Stimulated activated naive CD8-positive, alpha-beta T cell treated with anti-CD3 and anti-CD28 coated beads, Interleukin-15, amount 100 ng/mL, for 72 hours (primary cell): Measurements from ENCODE around the gene PIAS4.
"Not testable (repeated sequence)": the region's sequence is repeated elsewhere in the genome, so short reads cannot be mapped to it uniquely, and the experiment has no call there.

ENCODE experiments used
- ATAC-seq: fragments of 150-1000 bp; cut with Tn5 transposase; 2 replicates; pipeline ENCODE4 v1.10.0; 2021; ENCODE audit warnings: mild to moderate bottlenecking, moderate library complexity
- DNase-seq, 2 donors: peaks; one replicate each; pipeline ENCODE4 v3.0.0; 2021 to 2022
- H3K27ac Mint-ChIP-seq, 2 donors: one replicate each; pipeline ENCODE4 v1.8.0; 2022; ENCODE audit warnings: mild to moderate bottlenecking in 2 of 2, mixed read lengths in 2 of 2, moderate library complexity in 2 of 2
- H3K27me3 Mint-ChIP-seq: one replicate; pipeline ENCODE4 v1.8.0; 2022; ENCODE audit warnings: mixed read lengths
- H3K4me1 Mint-ChIP-seq: one replicate; pipeline ENCODE4 v1.8.0; 2022; ENCODE audit warnings: mild to moderate bottlenecking, mixed read lengths
- H3K4me3 Mint-ChIP-seq, 2 donors: one replicate each; pipeline ENCODE4 v1.8.0; 2022; ENCODE audit warnings: mild to moderate bottlenecking in 2 of 2, mixed read lengths in 2 of 2, moderate library complexity in 1 of 2
- H3K9me3 Mint-ChIP-seq, 2 donors: one replicate each; pipeline ENCODE4 v1.8.0; 2022; ENCODE audit warnings: mixed read lengths in 2 of 2

The PIAS4 gene

GRCh38 chr19:4009990-4010807, 2.7 kb downstream of the PIAS4 start:
- Mint-ChIP-seq H3K4me3 (no peak overlapping the region), H3K27ac (no peak overlapping the region), H3K9me3 (no peaks in the 10 kb centered on the region), H3K4me1 (peaks cover 57% of the 10 kb centered on the region), H3K27me3 (no peaks in the 10 kb centered on the region)
- ATAC-seq (no peak), DNase-seq (no peak)

- Mint-ChIP-seq H3K27ac (peak overlapping the region in 1 of 2 donors; percentile 60), H3K9me3 (no peaks in the 10 kb centered on the region), H3K27me3 (no peaks in the 10 kb centered on the region), H3K4me3 (no peak overlapping the region), H3K4me1 (peaks cover 62% of the 10 kb centered on the region)
- ATAC-seq = no peak
- DNase-seq = no peak
Measured at GRCh38 chr19:4010808-4011110, 3.2 kb downstream of the PIAS4 start.

GRCh38 chr19:4011430-4011829, 3.9 kb downstream of the PIAS4 start:
- H3K27ac Mint-ChIP-seq, H3K9me3 Mint-ChIP-seq, H3K27me3 Mint-ChIP-seq, DNase-seq, H3K4me3 Mint-ChIP-seq, ATAC-seq: not testable (repeated sequence)
- peaks cover 68% of the 10 kb centered on the region for H3K4me1 Mint-ChIP-seq

GRCh38 chr19:4012092-4012974, 4.8 kb downstream of the PIAS4 start:
- Mint-ChIP-seq H3K27ac (peak overlapping the region in 1 of 2 donors; percentile 86), H3K27me3 (no peaks in the 10 kb centered on the region), H3K4me1 (peaks cover 69% of the 10 kb centered on the region), H3K9me3 (no peaks in the 10 kb centered on the region), H3K4me3 (no peak overlapping the region)
- DNase-seq = no peak
- no peak for ATAC-seq

GRCh38 chr19:4012975-4013634, 5.6 kb downstream of the PIAS4 start:
- no peaks in the 10 kb centered on the region for H3K27me3 Mint-ChIP-seq
- ATAC-seq (no peak), DNase-seq (no peak)
- H3K9me3 Mint-ChIP-seq = no peaks in the 10 kb centered on the region
- H3K27ac Mint-ChIP-seq = no peak overlapping the region
- H3K4me1 Mint-ChIP-seq = peaks cover 69% of the 10 kb centered on the region
- H3K4me3 Mint-ChIP-seq = no peak overlapping the region

- H3K27ac Mint-ChIP-seq = no peak overlapping the region
- H3K9me3 Mint-ChIP-seq = no peaks in the 10 kb centered on the region
- ATAC-seq (no peak), DNase-seq (no peak)
- no peaks in the 10 kb centered on the region for H3K27me3 Mint-ChIP-seq
- peaks cover 69% of the 10 kb centered on the region for H3K4me1 Mint-ChIP-seq
- H3K4me3 Mint-ChIP-seq = no peak overlapping the region
Measured at GRCh38 chr19:4013886-4014540, 6.5 kb downstream of the PIAS4 start.

GRCh38 chr19:4014541-4015491, 7.3 kb downstream of the PIAS4 start:
- no peak overlapping the region for H3K4me3 Mint-ChIP-seq
- H3K4me1 Mint-ChIP-seq = peaks cover 61% of the 10 kb centered on the region
- H3K9me3 Mint-ChIP-seq = no peaks in the 10 kb centered on the region
- H3K27me3 Mint-ChIP-seq = no peaks in the 10 kb centered on the region
- DNase-seq = peak in 1 of 2 donors; percentile 29
- no peak for ATAC-seq
- H3K27ac Mint-ChIP-seq = no peak overlapping the region

- DNase-seq = no peak
- Mint-ChIP-seq H3K27me3 (no peaks in the 10 kb centered on the region), H3K9me3 (no peaks in the 10 kb centered on the region), H3K27ac (no peak overlapping the region), H3K4me1 (peaks cover 61% of the 10 kb centered on the region), H3K4me3 (no peak overlapping the region)
- no peak for ATAC-seq
Measured at GRCh38 chr19:4015705-4016402, 8.3 kb downstream of the PIAS4 start.

GRCh38 chr19:4016486-4016885, 8.9 kb downstream of the PIAS4 start:
- no peak overlapping the region for H3K4me3 Mint-ChIP-seq
- no peak overlapping the region for H3K27ac Mint-ChIP-seq
- H3K27me3 Mint-ChIP-seq = no peaks in the 10 kb centered on the region
- H3K4me1 Mint-ChIP-seq = peaks cover 55% of the 10 kb centered on the region
- no peaks in the 10 kb centered on the region for H3K9me3 Mint-ChIP-seq
- ATAC-seq (no peak), DNase-seq (no peak)

GRCh38 chr19:4016903-4017638, 9.5 kb downstream of the PIAS4 start:
- DNase-seq (no peak), ATAC-seq (no peak)
- peak overlapping the region in 1 of 2 donors; percentile 48 for H3K27ac Mint-ChIP-seq
- H3K4me1 Mint-ChIP-seq = peaks cover 54% of the 10 kb centered on the region
- H3K4me3 Mint-ChIP-seq = no peak overlapping the region
- no peaks in the 10 kb centered on the region for H3K9me3 Mint-ChIP-seq
- H3K27me3 Mint-ChIP-seq = no peaks in the 10 kb centered on the region

- H3K4me3 Mint-ChIP-seq = no peak overlapping the region
- H3K27me3 Mint-ChIP-seq = no peaks in the 10 kb centered on the region
- no peak overlapping the region for H3K27ac Mint-ChIP-seq
- ATAC-seq = no peak
- no peak for DNase-seq
- peaks cover 43% of the 10 kb centered on the region for H3K4me1 Mint-ChIP-seq
- no peaks in the 10 kb centered on the region for H3K9me3 Mint-ChIP-seq
Measured at GRCh38 chr19:4018140-4018613, 10.6 kb downstream of the PIAS4 start.

- no peak overlapping the region for H3K4me3 Mint-ChIP-seq
- peak overlapping the region in 1 of 2 donors; percentile 42 for H3K27ac Mint-ChIP-seq
- no peak for ATAC-seq
Measured at GRCh38 chr19:4018775-4019504, 11.4 kb downstream of the PIAS4 start.

GRCh38 chr19:4019578-4019977, 12.0 kb downstream of the PIAS4 start:
- H3K27me3 Mint-ChIP-seq = no peaks in the 10 kb centered on the region
- H3K4me3 Mint-ChIP-seq = no peak overlapping the region
- DNase-seq (no peak), ATAC-seq (no peak)
- no peak overlapping the region for H3K27ac Mint-ChIP-seq
- peaks cover 32% of the 10 kb centered on the region for H3K4me1 Mint-ChIP-seq
- H3K9me3 Mint-ChIP-seq = no peaks in the 10 kb centered on the region

More at GRCh38 chr19:4018775-4019504, 11.4 kb downstream of the PIAS4 start:
- no peaks in the 10 kb centered on the region for H3K9me3 Mint-ChIP-seq
- H3K27me3 Mint-ChIP-seq = no peaks in the 10 kb centered on the region
- DNase-seq = no peak
- H3K4me1 Mint-ChIP-seq = peaks cover 39% of the 10 kb centered on the region
